Astrocyte (in vitro differentiated cells and primary cell): ENCODE measurements around the gene METAP1D. TPM values are rescaled to one million over a fixed set of nuclear protein-coding genes. Genes with fewer than 3 reads are reported as not detected.

Experiments used
- DNase-seq: peaks from one replicate; pipeline ENCODE4 v3.0.0-alpha.2; 2010; ENCODE audit warnings: low read depth
- FAIRE-seq: peaks from 2 replicates; lab custom pipeline; 2011; peaks lifted over from hg19 to GRCh38; lab: Jason Lieb, UNC
- H2AFZ ChIP-seq: 2 replicates; pipeline ENCODE4 v1.6.0; 2012; ENCODE audit warnings: low read depth, low read length, inconsistent platforms
- H3K27ac ChIP-seq: 2 replicates; pipeline ENCODE4 v1.5.1; 2011; ENCODE audit warnings: low read depth, low read length, inconsistent platforms
- H3K27me3 ChIP-seq: 2 replicates; pipeline ENCODE4 v1.6.0; 2011; ENCODE audit warnings: low read length, inconsistent platforms; ENCODE audit not compliant: insufficient read depth
- H3K36me3 ChIP-seq: 2 replicates; pipeline ENCODE4 v1.5.1; 2011; ENCODE audit warnings: low read length, inconsistent platforms; ENCODE audit not compliant: insufficient read depth
- H3K4me1 ChIP-seq: 2 replicates; pipeline ENCODE4 v1.5.1; 2011; ENCODE audit warnings: low read length, inconsistent platforms; ENCODE audit not compliant: insufficient read depth
- H3K4me2 ChIP-seq: 2 replicates; pipeline ENCODE4 v1.6.0; 2012; ENCODE audit warnings: low read length, inconsistent platforms
- H3K4me3 ChIP-seq: 2 replicates; pipeline ENCODE4 v1.5.1; 2011; ENCODE audit warnings: low read depth, mild to moderate bottlenecking, low read length, inconsistent platforms; ENCODE audit not compliant: insufficient read depth
- H3K79me2 ChIP-seq: 2 replicates; pipeline ENCODE4 v1.6.0; 2012; ENCODE audit warnings: mild to moderate bottlenecking, low read length, inconsistent platforms; ENCODE audit not compliant: insufficient read depth
- H3K9ac ChIP-seq: 2 replicates; pipeline ENCODE4 v1.6.0; 2012; ENCODE audit warnings: mild to moderate bottlenecking, low read length, inconsistent platforms
- H3K9me3 ChIP-seq: 2 replicates; pipeline ENCODE4 v1.5.1; 2012; ENCODE audit warnings: low read depth, mild to moderate bottlenecking, low read length, inconsistent platforms; ENCODE audit not compliant: insufficient read depth
- H4K20me1 ChIP-seq: 2 replicates; pipeline ENCODE4 v1.6.0; 2012; ENCODE audit warnings: low read length, inconsistent platforms; ENCODE audit not compliant: insufficient read depth
- H3K27ac Mint-ChIP-seq: one replicate; pipeline ENCODE4 v1.8.0; 2021; ENCODE audit warnings: mild to moderate bottlenecking, mixed read lengths; ENCODE audit not compliant: unreplicated experiment
- H3K27me3 Mint-ChIP-seq: one replicate; pipeline ENCODE4 v1.8.0; 2021; ENCODE audit warnings: low read depth, mixed read lengths; ENCODE audit not compliant: unreplicated experiment
- H3K36me3 Mint-ChIP-seq: one replicate; pipeline ENCODE4 v1.8.0; 2021; ENCODE audit warnings: low read depth, mixed read lengths; ENCODE audit not compliant: unreplicated experiment
- H3K4me1 Mint-ChIP-seq: one replicate; pipeline ENCODE4 v1.8.0; 2021; ENCODE audit warnings: low read depth, mixed read lengths; ENCODE audit not compliant: unreplicated experiment
- H3K4me3 Mint-ChIP-seq: one replicate; pipeline ENCODE4 v1.8.0; 2021; ENCODE audit warnings: mild to moderate bottlenecking, moderate library complexity, mixed read lengths; ENCODE audit not compliant: unreplicated experiment
- H3K9me3 Mint-ChIP-seq: one replicate; pipeline ENCODE4 v1.8.0; 2021; ENCODE audit warnings: mild to moderate bottlenecking, mixed read lengths; ENCODE audit not compliant: unreplicated experiment
- EZH2 ChIP-seq: IDR thresholded peaks from 2 replicates; pipeline ENCODE4 v1.6.1; 2012; ENCODE audit warnings: mild to moderate bottlenecking, low read length, inconsistent platforms; ENCODE audit not compliant: insufficient read depth
- total RNA-seq: library from RNA; stranded (reverse); gene quantifications from 2 replicates; pipeline ENCODE4 v1.2.1, GENCODE V29; 2021
- TF ChIP-seq, protein P1 (sequence below): IDR thresholded peaks from 2 replicates; pipeline ENCODE4 v1.5.1; 2011; ENCODE audit warnings: low read depth, mild to moderate bottlenecking, inconsistent platforms, low read length, moderate library complexity; ENCODE audit not compliant: insufficient read depth

The METAP1D gene
- total RNA-seq, 1 donor from 2014 or later = 6.5 TPM

DNA sequence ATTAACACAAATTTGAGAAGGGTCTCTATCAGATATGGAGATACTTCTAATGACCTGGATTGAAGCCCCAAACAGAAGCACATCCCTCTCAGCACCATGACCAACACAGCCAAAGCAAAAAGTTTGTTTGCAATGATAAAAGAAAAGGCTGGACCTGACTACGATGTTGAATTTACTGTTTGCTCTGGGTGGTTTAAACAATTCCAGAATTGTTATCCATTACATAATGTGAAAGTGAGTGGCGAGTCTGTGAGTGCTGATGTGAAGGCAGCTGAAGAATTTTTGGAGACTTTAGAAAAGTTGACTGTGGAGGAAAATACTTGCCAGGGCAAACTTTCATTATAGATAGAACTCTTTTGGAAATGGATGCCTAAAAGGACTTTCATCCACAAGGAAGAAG, 120.4 kb downstream of the METAP1D start:
- Mint-ChIP-seq H3K27ac (no peak overlapping the region), H3K4me3 (no peak overlapping the region), H3K36me3 (no peaks in the 10 kb centered on the region), H3K9me3 (no peaks in the 10 kb centered on the region), H3K27me3 (peaks cover 4% of the 10 kb centered on the region), H3K4me1 (peaks cover 9% of the 10 kb centered on the region)
- no peaks in the 10 kb centered on the region for H3K9me3 ChIP-seq
- no peaks in the 10 kb centered on the region for H3K27me3 ChIP-seq
- no peak overlapping the region for H3K9ac ChIP-seq
- no peak overlapping the region for H2AFZ ChIP-seq
- no peak for TF ChIP-seq EZH2
- TF ChIP-seq, protein P1, sequence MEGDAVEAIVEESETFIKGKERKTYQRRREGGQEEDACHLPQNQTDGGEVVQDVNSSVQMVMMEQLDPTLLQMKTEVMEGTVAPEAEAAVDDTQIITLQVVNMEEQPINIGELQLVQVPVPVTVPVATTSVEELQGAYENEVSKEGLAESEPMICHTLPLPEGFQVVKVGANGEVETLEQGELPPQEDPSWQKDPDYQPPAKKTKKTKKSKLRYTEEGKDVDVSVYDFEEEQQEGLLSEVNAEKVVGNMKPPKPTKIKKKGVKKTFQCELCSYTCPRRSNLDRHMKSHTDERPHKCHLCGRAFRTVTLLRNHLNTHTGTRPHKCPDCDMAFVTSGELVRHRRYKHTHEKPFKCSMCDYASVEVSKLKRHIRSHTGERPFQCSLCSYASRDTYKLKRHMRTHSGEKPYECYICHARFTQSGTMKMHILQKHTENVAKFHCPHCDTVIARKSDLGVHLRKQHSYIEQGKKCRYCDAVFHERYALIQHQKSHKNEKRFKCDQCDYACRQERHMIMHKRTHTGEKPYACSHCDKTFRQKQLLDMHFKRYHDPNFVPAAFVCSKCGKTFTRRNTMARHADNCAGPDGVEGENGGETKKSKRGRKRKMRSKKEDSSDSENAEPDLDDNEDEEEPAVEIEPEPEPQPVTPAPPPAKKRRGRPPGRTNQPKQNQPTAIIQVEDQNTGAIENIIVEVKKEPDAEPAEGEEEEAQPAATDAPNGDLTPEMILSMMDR = no peak
- DNase-seq = no peak
- H3K27ac ChIP-seq = no peak overlapping the region
- H3K4me2 ChIP-seq = no peak overlapping the region
- peaks cover 4% of the 10 kb centered on the region for H3K4me1 ChIP-seq
- no peaks in the 10 kb centered on the region for H4K20me1 ChIP-seq
- no peaks in the 10 kb centered on the region for H3K79me2 ChIP-seq
- no peak overlapping the region for H3K4me3 ChIP-seq
- FAIRE-seq = no peak
- no peaks in the 10 kb centered on the region for H3K36me3 ChIP-seq

DNA sequence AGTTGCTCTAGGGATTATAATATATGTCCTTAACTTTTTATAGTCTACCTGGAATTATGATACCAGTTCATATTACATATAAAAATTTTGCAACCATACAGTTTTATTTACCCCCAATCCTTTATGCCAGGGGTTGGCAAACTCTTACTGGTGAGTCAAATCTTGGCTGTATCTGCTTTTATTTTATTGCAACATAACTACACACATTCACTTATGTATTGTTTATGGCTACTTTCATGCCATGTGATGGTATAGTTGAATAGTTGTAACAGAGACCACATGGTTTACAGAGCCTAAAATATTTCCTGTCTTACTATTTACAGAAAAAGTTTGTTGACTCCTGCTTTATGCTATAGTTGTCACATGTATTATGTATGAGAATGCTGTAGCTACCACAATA, 128.7 kb downstream of the METAP1D start:
- no peak overlapping the region for H3K9ac ChIP-seq
- H3K4me3 Mint-ChIP-seq = no peak overlapping the region
- no peaks in the 10 kb centered on the region for H3K79me2 ChIP-seq
- H3K27me3 Mint-ChIP-seq = peaks cover 6% of the 10 kb centered on the region
- H3K4me1 ChIP-seq = no peaks in the 10 kb centered on the region
- no peak overlapping the region for H2AFZ ChIP-seq
- TF ChIP-seq, protein P1 = no peak
- TF ChIP-seq EZH2 = no peak
- H4K20me1 ChIP-seq = no peaks in the 10 kb centered on the region
- peaks cover 4% of the 10 kb centered on the region for H3K9me3 Mint-ChIP-seq
- no peaks in the 10 kb centered on the region for H3K4me1 Mint-ChIP-seq
- H3K4me3 ChIP-seq = no peak overlapping the region
- H3K36me3 ChIP-seq = no peaks in the 10 kb centered on the region
- no peaks in the 10 kb centered on the region for H3K36me3 Mint-ChIP-seq
- FAIRE-seq (no peak), DNase-seq (no peak)
- no peak overlapping the region for H3K27ac Mint-ChIP-seq
- no peak overlapping the region for H3K4me2 ChIP-seq
- no peaks in the 10 kb centered on the region for H3K27me3 ChIP-seq
- H3K27ac ChIP-seq = no peak overlapping the region
- no peaks in the 10 kb centered on the region for H3K9me3 ChIP-seq

DNA sequence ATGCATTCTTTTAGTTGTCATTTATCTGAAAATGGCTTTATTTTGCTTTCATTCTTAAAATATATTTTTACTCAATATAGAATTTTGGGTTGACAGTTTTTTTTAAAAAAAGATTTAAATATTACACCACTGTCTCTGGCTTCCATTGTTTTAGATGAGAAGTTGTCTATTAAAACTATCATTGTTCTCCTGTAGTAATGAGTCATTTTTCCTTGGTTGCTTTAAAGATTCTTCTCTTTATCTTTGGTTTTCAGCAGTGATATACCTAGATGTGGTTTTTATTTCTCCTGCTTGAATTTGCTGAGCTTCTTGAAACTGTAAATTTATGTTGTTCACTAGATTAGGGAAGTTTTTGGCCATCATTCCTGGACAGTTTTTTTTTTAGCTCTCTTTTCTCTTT, 129.7 kb downstream of the METAP1D start:
- H3K4me3 Mint-ChIP-seq = no peak overlapping the region
- Histone ChIP-seq H3K27me3 (no peaks in the 10 kb centered on the region), H3K79me2 (no peaks in the 10 kb centered on the region), H3K27ac (no peak overlapping the region), H3K9ac (no peak overlapping the region), H2AFZ (no peak overlapping the region), H3K9me3 (no peaks in the 10 kb centered on the region), H4K20me1 (no peaks in the 10 kb centered on the region), H3K4me1 (no peaks in the 10 kb centered on the region), H3K4me3 (no peak overlapping the region), H3K36me3 (no peaks in the 10 kb centered on the region), H3K4me2 (no peak overlapping the region)
- H3K27me3 Mint-ChIP-seq = peaks cover 3% of the 10 kb centered on the region
- H3K4me1 Mint-ChIP-seq = no peaks in the 10 kb centered on the region
- TF ChIP-seq EZH2 = no peak
- TF ChIP-seq, protein P1 = no peak
- H3K27ac Mint-ChIP-seq = no peak overlapping the region
- H3K9me3 Mint-ChIP-seq = peaks cover 4% of the 10 kb centered on the region
- DNase-seq (no peak), FAIRE-seq (no peak)
- no peaks in the 10 kb centered on the region for H3K36me3 Mint-ChIP-seq

Other genes with a start within 250 kb of the METAP1D start
- gene SLC25A12, start 105.7 kb upstream of the METAP1D start, total RNA-seq = 18.1 and 19.7 TPM in 2 replicates
- gene HAT1, start 77.5 kb upstream of the METAP1D start, total RNA-seq = 28.6 and 29.1 TPM in 2 replicates
- gene DLX1, start 85.6 kb downstream of the METAP1D start, total RNA-seq = 0.27 TPM in 1 of 2 replicates, not detected in the other
- 2.1 and 2.2 TPM in 2 replicates for gene DLX2, start 102.9 kb downstream of the METAP1D start, total RNA-seq